ENCODE results near the gene IYD.

DNA sequence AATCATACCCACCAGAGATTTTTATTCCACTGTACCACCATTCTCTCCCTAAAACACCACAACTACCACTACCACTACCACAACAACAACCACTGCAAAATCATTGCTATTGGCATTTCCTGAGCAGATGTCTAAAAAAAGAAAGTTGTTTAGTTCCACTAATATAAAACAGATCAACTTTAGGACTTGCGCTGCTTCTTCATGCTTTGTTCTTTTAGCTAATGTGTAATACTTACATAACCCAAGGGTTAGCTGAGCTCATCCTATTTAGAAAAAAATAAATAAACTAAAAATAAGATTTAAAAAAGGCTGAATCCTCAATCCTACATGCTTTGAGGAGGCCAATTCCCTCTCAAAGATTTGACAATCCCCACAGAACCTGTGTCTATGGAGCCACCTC lies 11.4 kb downstream of the IYD start:
- no peak for TF ChIP-seq EZH2 (IDR thresholded peaks at IDR 0.05; ENCODE audit: insufficient read depth, poor library complexity, severe bottlenecking)
- TF ChIP-seq EZH2phosphoT487 (IDR thresholded peaks at IDR 0.05; ENCODE audit: insufficient read depth, low read depth) = no peak
